GM12873 (cell line): ENCODE results near the gene IPO5.

Source experiments
- TF ChIP-seq, protein P1 (sequence below): IDR thresholded peaks from 2 replicates; pipeline ENCODE4 v1.5.1; 2012; ENCODE audit warnings: low read depth, mild to moderate bottlenecking, moderate library complexity, low read length, control low read depth; ENCODE audit not compliant: insufficient read depth; ENCODE audit errors: missing control alignments

Gene IPO5

GRCh38 chr13:98033277-98034247 lies 80.1 kb downstream of the IPO5 start:
- TF ChIP-seq, protein P1, sequence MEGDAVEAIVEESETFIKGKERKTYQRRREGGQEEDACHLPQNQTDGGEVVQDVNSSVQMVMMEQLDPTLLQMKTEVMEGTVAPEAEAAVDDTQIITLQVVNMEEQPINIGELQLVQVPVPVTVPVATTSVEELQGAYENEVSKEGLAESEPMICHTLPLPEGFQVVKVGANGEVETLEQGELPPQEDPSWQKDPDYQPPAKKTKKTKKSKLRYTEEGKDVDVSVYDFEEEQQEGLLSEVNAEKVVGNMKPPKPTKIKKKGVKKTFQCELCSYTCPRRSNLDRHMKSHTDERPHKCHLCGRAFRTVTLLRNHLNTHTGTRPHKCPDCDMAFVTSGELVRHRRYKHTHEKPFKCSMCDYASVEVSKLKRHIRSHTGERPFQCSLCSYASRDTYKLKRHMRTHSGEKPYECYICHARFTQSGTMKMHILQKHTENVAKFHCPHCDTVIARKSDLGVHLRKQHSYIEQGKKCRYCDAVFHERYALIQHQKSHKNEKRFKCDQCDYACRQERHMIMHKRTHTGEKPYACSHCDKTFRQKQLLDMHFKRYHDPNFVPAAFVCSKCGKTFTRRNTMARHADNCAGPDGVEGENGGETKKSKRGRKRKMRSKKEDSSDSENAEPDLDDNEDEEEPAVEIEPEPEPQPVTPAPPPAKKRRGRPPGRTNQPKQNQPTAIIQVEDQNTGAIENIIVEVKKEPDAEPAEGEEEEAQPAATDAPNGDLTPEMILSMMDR: no peak

DNA sequence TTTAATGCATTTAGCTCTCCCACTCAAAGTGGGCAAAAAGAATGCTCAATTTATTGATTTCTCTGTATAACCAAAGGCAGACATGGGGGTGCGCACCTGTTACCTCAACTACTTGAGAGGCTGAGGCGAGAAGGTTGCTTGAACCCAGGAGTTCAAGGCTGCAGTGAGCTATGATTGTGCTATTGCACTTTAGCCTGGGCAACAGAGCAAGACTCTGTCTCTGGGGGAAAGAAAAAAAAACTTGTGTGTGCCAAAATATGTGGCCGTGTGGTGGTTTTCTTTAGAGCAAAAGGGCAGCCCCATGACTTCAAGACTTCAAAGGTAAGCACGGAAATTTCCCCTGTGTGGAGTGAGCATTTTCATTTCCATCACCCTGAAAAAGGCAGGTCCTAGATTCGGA lies 81.9 kb downstream of the IPO5 start:
- TF ChIP-seq, protein P1: no peak

DNA sequence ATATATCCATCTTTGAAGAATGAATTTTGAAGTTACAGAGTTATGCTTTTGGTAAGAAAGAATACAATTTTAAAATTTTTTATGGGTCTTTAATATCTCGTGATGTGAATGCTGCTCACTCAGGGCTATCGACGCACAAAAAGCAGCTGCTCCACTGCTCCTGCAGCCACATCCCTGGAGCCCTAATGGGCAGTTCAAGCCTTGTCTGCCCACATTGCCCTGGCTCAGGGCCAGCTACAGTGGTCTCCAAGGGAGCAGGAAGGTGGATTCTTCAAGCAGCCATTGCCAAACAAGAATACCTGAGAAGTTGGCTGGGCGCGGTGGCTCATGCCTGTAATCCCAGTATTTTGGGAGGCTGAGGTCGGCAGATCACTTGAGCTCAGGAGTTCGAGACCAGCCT lies 85.8 kb downstream of the IPO5 start:
- TF ChIP-seq, protein P1: no peak

DNA sequence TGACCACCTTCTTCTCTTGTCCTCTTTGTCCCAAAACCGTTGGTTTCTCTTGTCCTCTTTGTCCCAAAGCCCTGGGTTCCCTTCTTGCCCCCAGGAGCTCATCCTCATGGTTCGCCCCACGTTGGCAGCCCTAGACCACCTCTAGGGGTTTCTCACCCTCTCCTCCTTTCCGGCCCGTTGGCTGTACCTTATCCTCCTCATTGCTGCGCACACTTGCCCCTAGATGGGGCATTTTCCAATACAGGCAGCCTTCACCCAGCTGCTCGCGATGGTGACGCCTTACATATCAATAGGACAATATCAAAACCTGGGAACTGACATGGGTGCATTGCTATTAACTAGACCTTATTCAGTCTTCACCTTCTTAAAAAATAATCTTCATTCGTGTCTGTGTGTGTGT lies 86.5 kb downstream of the IPO5 start:
- TF ChIP-seq, protein P1: no peak

DNA sequence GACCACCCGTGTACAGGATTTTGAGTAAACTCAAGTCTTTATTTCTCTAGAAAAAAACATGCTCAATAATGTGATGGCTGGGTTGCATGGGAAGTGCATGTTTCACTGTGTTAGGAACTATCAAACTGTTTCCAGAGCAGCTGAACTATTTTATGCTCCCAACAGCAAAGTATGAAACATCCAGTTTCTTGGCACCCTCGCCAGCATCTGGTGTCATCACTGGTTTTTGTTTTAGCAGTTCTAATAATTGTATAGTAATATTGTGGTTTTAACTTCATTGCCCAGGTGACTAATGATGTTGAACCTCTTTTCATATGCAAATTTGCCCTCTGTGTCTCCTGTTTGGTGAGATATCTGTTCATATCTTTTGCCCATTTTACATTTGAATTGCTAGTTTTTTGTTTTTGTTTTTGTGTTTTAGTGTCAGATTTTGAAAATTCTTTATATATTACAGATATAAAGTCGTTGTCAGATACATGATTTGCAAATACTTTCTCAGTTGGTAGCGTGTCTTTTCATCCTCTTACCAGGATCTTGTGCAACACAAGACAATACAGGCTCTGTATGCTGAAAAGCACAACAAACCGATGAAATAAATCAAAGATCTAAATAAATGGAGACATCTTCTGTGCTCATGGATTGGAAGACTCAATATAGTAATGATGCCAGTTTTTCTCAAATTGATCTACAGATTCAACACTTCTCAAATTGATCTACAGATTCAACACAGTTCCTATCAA lies 87.8 kb downstream of the IPO5 start:
- TF ChIP-seq, protein P1: no peak

GRCh38 chr13:98044301-98044700 lies 90.8 kb downstream of the IPO5 start:
- TF ChIP-seq, protein P1: no peak

GRCh38 chr13:98048265-98048664 lies 94.8 kb downstream of the IPO5 start:
- TF ChIP-seq, protein P1: no peak
